NCI-H82 treated with DMSO at 0.1 percent for 48 hours (cell line): Measurements from ENCODE around the gene MEIS1.

Experiments
- DNase-seq: peaks from one replicate; lab custom pipeline; 2025; ENCODE audit not compliant: unreplicated experiment; lab: John Stamatoyannopoulos, UW

The MEIS1 gene

DNA sequence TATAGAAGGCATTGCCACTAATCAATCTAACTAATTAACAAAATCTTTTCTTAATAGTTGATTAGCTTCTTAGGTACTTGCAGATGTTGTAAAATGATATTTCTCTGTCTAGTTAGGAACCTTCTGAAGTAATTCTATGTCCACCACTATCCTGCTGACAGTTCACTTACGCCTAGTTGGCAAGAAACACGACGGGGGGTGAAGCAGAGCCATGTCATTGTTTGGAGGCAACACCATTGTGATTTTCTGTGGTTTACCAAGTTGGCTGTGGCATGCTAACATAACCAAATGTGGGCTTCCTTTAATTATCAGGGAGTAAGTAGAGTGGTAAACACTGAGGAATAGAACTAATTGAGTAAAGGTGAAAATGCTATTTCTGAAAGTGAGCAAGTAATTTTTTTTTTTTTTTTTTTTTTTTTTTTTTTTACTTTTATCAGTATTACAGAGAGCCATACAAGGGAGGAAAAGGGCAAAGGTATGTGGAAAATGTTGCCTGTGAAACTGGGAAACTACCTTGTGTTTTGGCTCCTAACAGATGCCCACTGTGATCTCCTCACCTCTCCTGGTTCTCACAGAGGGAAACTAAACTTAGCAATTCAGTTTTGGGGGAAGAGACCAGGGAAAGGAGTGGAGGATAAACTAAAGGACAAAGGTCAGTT, 126.8 kb downstream of the MEIS1 start:
- no peak for DNase-seq

DNA sequence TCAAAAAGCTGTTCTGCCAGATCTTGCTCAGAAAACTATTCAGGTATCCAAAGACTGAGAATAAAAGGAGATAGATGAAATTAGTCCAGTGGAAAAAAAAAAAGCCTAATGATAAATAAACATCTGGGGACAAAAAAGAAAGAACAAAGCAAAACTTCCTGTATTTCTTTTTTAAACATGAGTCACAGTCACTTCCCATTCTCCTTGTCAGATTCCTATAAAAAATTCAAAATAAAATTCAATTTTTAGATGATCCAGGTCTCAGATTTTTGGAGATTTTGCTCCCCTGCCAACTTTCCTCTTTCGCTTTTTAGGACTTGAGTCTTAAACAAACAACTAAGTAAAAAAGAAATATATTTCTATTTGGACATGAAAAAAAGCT, 127.4 kb downstream of the MEIS1 start:
- no peak for DNase-seq

DNA sequence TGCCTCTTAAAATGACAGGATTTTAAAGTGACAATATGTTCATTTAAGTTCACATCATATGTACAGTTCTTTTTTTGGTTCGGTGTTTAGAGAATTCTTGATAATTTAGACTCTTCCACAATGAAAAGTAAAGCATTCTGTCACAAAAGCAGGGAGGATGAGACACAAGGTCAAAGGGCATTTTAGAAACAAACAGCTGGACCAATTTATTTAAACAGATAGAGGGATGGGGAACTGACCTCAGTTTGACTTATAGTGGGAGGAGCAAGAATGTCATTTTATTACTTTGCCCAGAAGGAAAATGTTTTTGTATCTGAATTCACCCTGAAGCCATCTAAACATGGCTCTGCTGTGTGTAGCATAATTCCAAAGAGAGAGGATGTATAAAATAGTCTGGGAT, 128.5 kb downstream of the MEIS1 start:
- DNase-seq, result no peak

DNA sequence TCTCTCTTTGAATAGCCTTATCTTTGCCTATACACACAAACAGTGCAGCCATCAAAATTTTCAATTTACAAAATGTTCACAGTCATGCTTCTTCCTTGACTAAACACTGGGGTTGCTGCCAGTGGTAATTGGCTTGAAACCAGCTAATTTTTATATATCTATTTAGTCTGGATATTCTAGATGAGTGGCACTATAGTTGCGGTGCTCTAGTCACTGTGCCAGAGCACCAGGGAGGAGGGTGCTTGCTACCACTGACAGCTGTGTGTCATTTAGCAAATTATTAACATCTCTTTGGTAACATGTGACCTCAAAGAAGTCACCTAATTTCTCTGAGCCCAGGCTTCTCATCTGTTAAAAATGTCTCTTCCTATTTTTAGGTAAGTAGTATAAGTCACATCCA, 130.4 kb downstream of the MEIS1 start:
- DNase-seq, result no peak

DNA sequence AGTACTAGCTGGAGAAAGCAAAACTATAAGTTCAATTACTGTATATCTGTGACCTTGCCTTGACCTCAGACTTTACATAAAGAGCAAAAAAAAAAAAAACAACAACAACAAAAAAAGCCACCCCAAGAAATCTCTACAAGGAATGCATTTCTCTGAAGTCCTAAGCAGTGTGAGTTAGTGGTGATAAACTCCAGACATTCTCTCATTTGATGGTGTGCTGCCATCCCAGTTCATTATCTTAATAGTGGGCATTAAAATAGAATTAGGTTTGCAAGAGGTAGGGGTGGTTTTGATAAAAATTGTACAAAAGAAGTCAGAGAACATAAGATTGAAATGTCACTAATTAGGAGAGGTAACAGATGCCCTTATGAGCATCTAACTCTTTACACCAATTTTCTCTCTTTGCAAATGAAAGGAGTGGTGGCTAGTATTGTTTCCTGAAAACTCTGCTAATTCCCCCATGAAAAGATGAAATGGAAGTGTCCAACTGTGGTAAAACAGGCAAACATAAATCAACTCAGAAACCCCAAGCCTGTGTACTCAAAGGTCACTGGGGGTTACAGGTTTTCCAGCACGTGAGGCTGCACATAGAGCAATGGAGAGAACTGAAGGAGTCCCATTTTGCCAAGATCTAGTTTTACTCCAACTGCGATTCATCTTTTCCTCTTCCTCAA, 131.9 kb downstream of the MEIS1 start:
- no peak for DNase-seq

DNA sequence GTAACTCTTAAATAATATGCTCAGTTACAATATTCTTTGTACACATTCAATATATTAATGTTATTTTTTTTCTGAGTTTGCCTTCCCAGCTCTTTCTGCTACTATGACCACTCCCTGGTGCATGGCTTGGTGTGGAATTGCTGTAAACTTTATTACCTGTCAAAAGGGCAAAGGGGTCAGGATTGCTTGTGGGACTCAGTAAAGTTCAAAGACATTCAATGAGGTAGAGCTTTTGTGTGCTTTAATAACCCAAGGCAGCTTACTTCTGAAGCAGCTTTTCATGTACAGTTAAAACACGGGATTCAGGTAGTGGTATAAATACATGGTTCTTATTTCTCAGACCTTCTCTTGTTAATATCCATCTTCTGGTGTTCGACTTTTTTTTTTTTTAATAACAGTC, 132.8 kb downstream of the MEIS1 start:
- DNase-seq, result no peak

DNA sequence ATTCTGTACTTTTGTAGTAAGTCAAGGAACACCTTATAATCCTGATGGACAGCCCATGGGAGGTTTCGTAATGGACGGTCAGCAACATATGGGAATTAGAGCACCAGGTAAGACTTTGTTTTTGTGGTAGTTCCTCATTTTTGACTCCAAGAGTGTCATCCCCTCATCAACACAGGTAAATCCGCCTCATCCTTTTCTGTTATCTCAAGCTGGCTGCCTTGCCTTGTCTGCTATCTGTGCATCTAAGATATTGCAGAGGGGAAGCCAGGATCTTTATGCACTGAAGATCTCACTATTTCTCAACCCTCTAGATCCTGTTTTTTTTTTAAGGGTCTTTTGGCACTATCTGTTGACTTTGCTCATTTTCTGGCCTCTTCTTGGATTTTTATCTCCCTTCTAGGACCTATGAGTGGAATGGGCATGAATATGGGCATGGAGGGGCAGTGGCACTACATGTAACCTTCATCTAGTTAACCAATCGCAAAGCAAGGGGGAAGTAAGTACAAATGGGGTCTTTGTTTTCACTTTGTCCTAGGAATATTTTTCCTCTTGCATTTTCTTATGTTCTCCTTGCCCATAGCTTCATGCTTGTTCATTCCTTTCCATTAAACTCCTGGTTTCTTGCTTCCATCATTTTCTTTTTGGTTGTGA, 133.8 kb downstream of the MEIS1 start:
- no peak for DNase-seq

DNA sequence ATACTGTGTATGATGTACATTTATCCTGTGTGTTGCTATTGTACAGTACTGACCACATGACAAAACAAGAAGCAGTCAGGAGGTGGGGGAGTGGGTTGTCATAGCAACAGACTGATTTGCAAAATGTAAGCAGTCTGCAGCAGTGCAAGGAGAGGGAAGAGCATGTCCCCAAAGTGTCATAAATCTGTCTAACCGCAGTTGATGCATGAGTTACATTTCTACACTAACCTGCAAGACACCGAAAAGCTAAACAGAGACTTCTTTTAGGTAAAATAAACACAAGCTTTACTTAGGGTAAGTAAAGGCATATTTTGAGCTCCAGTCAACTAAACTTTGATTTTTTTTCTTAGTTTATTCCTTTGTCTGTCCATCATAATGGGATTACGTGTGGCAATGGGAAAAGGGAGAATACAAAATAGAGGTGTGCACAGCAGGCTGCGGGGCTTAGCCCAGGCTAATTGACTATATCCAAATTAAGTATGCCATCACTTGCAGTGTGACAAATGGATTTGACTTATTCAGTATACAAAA, 134.5 kb downstream of the MEIS1 start:
- peak; percentile 95 for DNase-seq

DNA sequence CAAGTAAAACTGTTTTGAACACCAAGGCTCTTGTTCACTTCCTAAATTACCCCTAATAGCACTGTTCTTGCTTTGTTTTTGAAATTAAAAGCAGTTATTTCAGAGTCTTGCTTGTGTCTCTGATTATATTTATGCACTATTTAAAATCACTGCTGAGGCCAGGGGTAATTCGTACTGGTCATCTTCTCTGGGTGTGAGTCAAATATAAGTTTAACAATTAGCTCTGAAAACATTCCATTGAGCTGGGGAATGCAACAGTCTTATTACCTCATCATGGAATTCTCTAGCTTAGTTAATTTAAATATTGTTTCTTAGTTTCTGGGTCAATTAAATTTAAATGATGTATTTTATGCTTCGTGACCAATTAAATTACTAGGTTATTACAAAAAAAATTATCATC, 135.0 kb downstream of the MEIS1 start:
- no peak for DNase-seq

DNA sequence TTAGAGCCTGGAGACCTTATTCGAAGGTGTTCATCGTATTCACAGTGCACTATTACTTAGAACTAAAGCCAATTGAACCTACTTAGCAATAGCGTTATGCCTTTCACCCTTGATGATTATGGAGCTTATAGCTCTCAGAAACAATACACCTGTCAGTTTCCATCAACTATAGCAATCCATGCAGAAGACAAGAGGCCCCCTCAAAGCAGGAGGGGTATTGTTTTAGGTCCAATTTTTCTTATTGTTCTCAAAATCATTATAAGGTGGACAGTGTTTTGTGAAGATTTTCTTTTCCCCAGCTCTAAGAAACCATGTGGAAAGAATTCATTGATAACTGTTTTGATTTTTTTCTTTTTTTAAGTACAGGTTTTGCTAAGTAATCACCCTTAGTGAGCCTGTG, 135.5 kb downstream of the MEIS1 start:
- DNase-seq, result peak; percentile 79

DNA sequence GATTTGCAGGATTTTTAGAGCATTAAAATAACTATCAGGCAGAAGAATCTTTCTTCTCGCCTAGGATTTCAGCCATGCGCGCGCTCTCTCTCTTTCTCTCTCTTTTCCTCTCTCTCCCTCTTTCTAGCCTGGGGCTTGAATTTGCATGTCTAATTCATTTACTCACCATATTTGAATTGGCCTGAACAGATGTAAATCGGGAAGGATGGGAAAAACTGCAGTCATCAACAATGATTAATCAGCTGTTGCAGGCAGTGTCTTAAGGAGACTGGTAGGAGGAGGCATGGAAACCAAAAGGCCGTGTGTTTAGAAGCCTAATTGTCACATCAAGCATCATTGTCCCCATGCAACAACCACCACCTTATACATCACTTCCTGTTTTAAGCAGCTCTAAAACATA, 137.0 kb downstream of the MEIS1 start:
- DNase-seq, result no peak

DNA sequence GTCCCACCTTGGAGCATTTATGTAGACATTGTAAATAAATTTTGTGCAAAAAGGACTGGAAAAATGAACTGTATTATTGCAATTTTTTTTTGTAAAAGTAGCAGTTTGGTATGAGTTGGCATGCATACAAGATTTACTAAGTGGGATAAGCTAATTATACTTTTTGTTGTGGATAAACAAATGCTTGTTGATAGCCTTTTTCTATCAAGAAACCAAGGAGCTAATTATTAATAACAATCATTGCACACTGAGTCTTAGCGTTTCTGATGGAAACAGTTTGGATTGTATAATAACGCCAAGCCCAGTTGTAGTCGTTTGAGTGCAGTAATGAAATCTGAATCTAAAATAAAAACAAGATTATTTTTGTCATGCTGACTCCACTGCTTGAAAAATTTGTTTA, 137.5 kb downstream of the MEIS1 start:
- no peak for DNase-seq

DNA sequence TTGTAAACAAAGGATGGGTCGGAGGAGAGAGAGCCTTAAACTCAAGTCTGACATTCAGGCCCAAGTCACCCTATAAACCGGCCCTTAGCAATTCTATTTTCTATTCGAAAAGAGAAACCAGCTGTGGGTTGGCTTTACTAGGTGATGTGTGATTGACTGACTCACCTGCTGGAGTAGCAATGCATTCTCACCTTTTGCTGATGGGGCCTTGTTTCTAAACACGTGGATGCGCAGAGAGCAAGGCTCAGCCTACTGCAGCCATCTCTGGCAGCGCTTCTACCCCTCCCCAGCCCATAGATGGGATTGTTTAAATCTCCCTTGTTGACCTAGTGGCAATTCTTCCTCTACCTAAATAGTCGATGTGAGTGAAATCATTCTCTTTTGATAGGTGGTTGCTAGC, 138.5 kb downstream of the MEIS1 start:
- DNase-seq, result no peak

DNA sequence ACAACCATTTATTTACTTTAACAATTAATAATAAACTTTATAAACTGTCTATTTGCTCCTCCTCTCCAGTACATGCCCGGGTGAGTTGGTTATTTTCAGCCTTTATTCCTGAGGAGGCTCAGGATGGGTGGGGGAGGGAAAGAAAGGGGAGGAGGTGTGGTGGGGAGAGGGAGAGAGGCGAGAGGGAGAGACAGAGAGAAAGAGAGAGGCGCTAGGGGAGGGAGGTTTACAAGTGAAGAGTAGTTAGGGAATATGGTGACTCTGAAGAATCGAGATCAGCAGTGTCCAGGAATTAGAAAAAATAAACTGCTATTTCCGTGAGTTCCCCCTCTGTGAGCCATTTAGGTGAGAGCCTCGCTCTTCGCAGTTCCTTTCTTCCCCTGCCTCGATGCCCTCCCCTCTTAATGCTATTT, 138.9 kb downstream of the MEIS1 start:
- DNase-seq, result peak; percentile 55

DNA sequence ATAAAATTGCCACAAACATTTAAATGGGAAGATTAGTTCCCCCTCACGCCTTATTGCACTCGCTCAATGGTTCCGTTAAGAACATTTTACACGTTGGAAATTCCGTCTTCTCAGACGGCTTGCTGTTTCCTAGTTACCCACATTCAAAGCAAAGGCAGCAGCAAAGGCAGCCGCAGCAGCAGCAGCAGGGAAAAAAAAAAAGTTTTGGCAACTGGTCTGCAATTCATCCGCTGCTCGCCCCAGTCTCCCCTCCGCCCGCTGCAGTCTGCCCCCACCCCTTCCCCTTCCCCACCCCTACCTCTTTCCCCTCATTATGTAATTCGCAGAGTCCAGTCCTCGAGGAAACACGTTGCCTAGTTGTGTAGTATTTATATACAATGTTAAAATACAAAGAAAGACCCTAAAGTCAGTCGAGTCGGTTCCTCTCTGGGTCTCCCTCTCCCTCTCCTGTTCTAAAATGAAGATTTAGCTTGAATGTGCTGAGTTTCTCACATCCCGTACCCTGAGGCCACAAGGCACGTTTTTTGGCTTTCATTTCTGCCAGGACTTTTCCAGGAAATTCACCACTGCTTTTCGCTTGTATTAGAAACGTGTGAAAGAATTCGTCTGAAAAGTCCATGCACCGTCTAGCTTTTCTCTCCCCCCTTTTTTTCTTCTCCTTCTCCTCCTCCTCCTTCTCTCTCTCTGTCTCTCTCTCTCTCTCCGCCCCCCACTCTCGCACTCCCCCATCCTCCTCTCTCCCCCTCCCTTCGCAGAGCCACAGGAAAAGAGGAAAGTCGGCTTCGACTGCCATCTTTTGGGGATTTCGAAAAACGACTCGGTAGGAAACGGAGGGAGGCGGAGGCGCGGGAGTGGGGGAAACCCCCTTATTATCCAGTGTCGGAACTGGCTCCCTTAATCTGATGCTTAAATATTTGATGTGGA, 140.0 kb downstream of the MEIS1 start:
- DNase-seq, result peak; percentile 76

DNA sequence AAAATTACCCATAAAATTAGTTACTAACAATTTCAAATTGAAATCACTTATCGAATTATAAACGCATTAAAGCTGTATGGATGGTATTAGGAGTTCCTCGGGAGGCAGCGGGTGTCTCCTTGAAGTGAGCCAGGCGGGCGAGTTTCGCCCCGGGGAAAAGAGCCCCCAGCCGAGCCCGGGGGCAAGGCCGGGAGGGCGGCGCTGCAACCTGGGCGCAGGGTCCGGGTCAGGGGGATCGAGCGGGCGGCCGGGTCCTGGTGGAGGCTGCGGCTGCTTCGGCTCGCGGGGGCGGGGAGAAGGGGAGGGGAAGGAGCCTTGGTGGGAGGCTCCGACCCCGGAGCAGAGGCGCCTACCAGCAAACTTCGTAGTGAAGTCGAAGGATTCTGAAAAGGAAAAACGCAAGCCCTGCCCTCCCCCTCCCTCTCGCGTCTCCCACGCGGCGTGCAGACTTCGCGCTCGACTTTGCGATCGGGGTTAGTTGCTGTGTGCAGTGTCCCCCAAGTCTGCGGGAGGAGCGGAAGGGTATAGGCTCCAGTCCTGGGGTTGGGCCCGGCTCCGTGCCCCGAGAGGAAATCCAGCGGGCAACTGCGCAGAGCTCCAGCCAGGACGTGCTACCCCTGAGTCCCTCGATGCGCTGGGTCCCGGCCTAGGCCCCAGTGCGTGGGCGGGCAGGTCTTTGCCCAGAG, 140.8 kb downstream of the MEIS1 start:
- DNase-seq, result no peak

DNA sequence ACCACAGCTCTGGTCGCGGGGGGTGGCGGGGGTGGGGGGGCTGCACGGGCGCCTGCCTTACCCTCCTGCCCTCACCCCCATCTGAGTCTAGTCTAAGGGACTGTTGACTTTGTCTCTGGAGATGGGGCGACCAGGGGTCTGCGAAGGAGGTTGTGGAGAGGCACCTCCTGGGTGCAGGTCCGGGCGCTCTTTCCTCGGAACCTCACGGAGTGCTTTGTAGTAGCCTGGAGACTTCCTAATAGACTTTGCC, 141.3 kb downstream of the MEIS1 start:
- no peak for DNase-seq

DNA sequence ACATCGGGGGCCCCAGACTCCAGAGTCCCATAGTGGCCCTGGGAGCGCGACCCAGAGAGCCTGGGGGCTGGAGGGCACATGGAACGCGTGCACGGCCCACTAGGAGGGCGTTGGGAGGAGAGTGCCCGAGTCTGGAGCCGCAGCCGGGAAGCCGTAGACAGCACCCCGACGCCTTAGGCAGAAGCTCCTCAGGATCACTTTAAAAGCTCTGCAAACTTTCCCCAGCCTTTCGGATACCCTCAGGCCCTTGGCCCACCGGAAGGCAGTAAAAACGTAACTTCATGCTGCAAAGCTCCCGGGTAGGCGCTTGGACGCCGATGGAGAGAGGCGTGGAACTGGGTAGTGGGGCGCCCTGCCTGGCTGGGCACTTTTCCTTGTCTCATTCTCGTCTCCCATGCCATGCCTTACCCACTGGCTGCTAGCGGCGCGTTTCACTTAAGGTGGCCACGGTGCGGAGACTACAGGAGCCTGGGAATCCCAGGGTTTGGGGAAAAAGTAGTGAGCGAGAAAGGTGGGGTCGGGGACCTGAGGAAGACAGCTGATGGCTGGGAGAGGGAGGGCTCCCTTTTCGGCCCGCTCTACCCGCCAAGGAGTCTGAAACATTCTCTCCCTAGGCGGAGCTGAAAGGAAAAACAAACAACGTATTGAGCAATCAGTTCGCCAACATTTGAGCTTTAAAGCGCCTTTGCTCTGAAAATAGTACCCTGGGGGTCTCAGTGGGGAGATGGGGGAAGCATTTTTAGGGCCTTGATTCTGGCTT, 141.8 kb downstream of the MEIS1 start:
- DNase-seq, result no peak

DNA sequence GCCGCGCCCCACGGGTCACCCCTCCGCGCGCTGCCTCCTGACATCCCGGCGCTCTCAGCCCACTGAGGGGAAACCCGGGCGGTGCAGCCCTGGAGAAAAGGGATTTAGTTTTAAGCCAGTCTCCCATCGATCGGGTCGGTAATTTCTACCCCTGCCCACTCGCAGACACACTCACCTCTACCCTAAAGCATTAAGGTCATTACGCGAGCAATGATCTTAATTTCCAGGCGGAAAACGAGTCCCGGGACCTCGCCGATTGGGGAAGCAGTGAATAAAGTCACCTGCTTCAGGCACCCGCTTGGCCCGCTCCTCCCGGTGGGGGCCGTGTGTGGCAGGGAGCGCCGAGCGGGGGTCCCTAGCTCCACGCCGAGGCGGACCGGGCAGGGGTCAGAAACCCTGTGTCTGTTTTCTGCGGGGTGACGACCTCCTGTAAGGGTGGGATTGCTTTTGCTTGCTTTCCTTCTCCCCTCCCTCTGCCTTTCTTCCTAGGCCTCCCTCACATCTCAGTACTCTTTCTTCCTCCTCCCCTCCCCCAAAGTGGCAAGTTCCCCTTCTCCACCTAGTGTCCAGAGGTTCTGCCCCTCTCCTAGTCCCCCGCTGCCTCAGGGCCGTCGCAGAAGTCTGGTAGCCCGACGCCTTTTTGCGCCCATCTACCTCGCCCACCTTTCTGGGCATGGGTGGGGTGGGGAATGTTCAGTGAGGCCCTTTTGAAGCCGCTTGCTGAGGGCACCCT, 142.6 kb downstream of the MEIS1 start:
- peak; percentile 44 for DNase-seq
